ENCODE data around the gene PHACTR3. TPM values are rescaled to one million over a fixed set of nuclear protein-coding genes. Genes with fewer than 3 reads are reported as not detected.

Gene PHACTR3
- total and polyA plus RNA-seq, 2 of the 8 experiments (the other 6 are each of a cell fraction or from before 2014, with no cell fraction given): 0.05 to 0.13 TPM

- TF ChIP-seq RAD21 (IDR thresholded peaks at IDR 0.05 in 1 of 2, conservative IDR thresholded peaks at IDR 0.05 in 1 of 2; ENCODE audit: low read depth in 2 of 2, low read length in 2 of 2): no peak
- TF ChIP-seq SP1 (IDR thresholded peaks at IDR 0.05; ENCODE audit: low read depth, low read length): no peak
- TF ChIP-seq SIN3A (conservative IDR thresholded peaks at IDR 0.05 in 1 of 2, IDR thresholded peaks at IDR 0.05 in 1 of 2; ENCODE audit: low read depth in 1 of 2, low read length in 2 of 2): no peak
- TF ChIP-seq, protein P1, sequence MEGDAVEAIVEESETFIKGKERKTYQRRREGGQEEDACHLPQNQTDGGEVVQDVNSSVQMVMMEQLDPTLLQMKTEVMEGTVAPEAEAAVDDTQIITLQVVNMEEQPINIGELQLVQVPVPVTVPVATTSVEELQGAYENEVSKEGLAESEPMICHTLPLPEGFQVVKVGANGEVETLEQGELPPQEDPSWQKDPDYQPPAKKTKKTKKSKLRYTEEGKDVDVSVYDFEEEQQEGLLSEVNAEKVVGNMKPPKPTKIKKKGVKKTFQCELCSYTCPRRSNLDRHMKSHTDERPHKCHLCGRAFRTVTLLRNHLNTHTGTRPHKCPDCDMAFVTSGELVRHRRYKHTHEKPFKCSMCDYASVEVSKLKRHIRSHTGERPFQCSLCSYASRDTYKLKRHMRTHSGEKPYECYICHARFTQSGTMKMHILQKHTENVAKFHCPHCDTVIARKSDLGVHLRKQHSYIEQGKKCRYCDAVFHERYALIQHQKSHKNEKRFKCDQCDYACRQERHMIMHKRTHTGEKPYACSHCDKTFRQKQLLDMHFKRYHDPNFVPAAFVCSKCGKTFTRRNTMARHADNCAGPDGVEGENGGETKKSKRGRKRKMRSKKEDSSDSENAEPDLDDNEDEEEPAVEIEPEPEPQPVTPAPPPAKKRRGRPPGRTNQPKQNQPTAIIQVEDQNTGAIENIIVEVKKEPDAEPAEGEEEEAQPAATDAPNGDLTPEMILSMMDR (IDR thresholded peaks at IDR 0.05; ENCODE audit: control extremely low read depth in 1 of 3, insufficient read depth in 1 of 3, low read depth in 1 of 3, low read length in 3 of 3): no peak
- TF ChIP-seq SUZ12 (IDR thresholded peaks at IDR 0.05; ENCODE audit: low read length): no peak
These were observed 180.7 kb downstream of the PHACTR3 start (continued) for GRCh38 chr20:59784791-59785668.
